Skeletal muscle satellite cell (primary cell): ENCODE data around the gene CXADR.
"Not testable (repeated sequence)": the region's sequence is repeated elsewhere in the genome, so short reads cannot be mapped to it uniquely, and the experiment has no call there.

Experiments used
- H3K27me3 ChIP-seq: 2 replicates; pipeline ENCODE4 v1.7.0; 2013; ENCODE audit warnings: low read length; ENCODE audit not compliant: control insufficient read depth, insufficient read depth
- H3K36me3 ChIP-seq: 2 replicates; pipeline ENCODE4 v1.7.0; 2013; ENCODE audit warnings: mild to moderate bottlenecking, control low read depth, low read length; ENCODE audit not compliant: insufficient read depth
- H3K4me1 ChIP-seq: 2 replicates; pipeline ENCODE4 v1.7.0; 2013; ENCODE audit warnings: low read length; ENCODE audit not compliant: control insufficient read depth, insufficient read depth
- H3K4me2 ChIP-seq: 2 replicates; pipeline ENCODE4 v1.7.0; 2013; ENCODE audit warnings: mild to moderate bottlenecking, low read length
- H3K4me3 ChIP-seq: 2 replicates; pipeline ENCODE4 v1.7.0; 2013; ENCODE audit warnings: low read length
- H3K9ac ChIP-seq: 2 replicates; pipeline ENCODE4 v1.7.0; 2013; ENCODE audit warnings: mild to moderate bottlenecking, low read depth, low read length, moderate library complexity
- H3K9me3 ChIP-seq: replicated peaks from 2 replicates; pipeline ENCODE4 v1.7.0; 2013; ENCODE audit warnings: mild to moderate bottlenecking, control low read depth, low read length

The CXADR gene

DNA sequence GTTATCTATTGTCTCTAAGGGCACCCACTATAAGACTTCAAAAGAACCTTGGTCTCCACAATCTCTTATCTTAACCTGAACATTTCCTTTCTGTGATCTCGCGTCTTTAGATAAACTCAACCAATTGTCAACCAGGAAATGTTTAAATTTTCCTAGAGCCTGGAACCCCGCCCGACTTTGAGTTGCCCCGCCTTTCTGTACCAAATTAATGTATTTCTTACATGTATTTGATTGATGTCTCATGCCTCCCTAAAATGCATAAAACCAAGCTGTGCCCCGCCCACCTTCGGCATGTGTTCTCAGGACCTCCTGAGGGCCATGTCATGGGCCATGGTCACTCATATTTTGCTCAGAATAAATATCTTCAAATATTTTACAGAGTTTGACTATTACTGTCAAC is 5.9 kb upstream of the CXADR start:
- peaks cover 9% of the 10 kb centered on the region for H3K27me3 ChIP-seq
- no peak overlapping the region for H3K4me2 ChIP-seq
- no peaks in the 10 kb centered on the region for H3K36me3 ChIP-seq
- no peak overlapping the region for H3K4me3 ChIP-seq
- H3K9me3 ChIP-seq, result no peaks in the 10 kb centered on the region
- H3K4me1 ChIP-seq, result no peaks in the 10 kb centered on the region
- H3K9ac ChIP-seq, result no peak overlapping the region

DNA sequence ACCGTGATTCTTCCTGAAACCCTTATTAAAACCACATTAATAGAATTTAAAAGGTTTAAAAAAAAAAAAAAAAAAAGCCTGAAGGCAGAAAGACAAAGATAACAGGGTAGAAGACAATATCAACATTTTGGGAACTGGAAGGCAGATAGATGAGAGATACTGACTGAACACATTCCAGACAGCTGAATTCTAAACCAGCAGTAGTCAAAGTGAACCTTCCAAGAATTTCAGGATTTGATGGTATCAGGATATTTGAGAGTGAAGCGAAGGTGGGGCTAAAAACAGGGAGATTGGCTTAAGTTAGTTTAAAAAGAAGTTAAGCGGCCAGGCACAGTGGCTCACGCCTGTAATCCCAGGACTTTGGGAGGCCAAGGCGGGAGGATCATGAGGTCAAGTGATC is 5.3 kb upstream of the CXADR start:
- no peaks in the 10 kb centered on the region for H3K9me3 ChIP-seq
- H3K27me3 ChIP-seq, result peaks cover 16% of the 10 kb centered on the region
- H3K36me3 ChIP-seq, result no peaks in the 10 kb centered on the region
- no peak overlapping the region for H3K4me2 ChIP-seq
- H3K4me1 ChIP-seq, result no peaks in the 10 kb centered on the region
- H3K9ac ChIP-seq, result no peak overlapping the region
- no peak overlapping the region for H3K4me3 ChIP-seq

DNA sequence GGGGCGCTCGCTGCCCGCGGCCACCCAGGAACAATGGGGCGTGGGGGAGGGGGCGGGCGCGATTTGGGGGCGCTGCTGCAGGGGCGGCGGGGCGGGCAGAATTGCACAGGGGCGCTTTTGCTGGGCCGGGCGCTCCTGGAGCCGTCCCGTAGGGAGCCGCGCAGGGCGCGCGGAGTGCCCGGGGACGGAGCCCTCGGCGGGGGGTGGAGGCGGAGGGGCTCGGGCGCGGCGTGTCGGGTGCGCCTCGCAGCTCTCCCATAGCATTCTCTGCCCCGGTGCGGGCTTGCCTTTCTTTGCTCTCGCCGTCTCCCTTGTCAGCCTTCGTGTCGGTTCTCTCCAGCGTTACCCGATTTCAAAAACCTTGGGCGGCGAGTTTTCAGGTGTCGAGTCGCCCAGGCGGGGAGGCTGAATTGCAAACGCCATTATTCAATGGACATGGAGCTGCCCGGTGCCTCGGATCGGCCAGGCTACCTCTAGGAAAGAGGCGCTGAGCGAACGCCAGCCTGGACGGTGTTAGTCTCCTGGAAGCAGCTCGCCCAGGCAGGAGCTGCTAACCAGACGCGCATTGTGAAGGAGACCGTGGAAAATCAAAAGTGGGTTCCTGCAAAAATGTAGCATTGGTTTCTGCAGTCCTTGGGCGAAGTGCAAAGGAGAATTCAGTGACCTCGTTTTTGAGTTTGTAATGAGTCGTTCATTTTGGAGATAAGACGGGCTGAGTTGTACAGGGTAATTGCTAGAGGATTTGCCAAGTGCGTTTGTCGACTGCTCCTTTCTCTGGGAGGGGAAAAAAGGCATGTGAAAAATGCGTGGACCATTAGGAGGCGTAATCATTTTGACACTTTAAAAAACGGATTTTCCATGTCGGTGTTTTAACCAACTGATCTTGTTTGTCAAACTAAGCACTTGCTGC is 626 bp downstream of the CXADR start:
- Histone ChIP-seq H3K4me2 (peak overlapping the region; percentile 79), H3K36me3 (no peaks in the 10 kb centered on the region), H3K4me3 (peak overlapping the region; percentile 64), H3K4me1 (peaks cover 4% of the 10 kb centered on the region), H3K9ac (no peak overlapping the region), H3K9me3 (no peaks in the 10 kb centered on the region), H3K27me3 (peaks cover 57% of the 10 kb centered on the region)

DNA sequence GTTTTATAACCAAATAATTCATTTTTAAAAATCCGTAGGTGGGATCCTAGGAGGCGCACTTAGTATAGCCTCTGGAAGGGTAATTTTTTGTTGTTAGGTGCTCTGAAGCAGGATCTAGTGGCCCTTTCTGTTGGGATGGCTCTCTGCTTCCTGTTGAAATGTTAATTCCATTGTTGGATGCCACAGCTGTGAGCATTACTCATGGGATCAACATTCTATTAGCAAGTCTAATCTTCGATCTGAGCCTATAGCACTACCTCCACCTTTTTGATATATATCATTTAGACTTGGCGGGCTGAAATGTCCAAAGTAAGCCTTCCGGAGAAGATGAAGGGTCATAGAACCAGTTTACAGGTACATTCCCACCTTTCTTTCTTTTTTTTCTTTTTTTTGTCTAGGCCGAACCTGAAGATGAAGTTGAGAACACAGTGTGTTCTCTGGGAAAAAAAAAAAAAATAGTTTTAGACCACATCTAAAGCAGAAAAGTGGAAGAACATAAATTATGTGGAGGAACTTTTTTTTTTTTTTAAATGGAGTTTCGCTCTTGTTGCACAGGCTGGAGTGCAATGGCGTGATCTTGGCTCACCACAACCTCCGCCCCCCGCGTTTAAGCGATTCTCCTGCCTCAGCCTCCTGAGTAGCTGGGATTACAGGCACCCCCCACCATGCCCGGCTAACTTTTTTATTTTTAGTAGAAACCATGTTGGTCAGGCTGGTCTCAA is 1.4 kb downstream of the CXADR start:
- H3K4me2 ChIP-seq, result no peak overlapping the region
- peaks cover 4% of the 10 kb centered on the region for H3K4me1 ChIP-seq
- H3K9me3 ChIP-seq, result no peaks in the 10 kb centered on the region
- no peak overlapping the region for H3K9ac ChIP-seq
- H3K36me3 ChIP-seq, result no peaks in the 10 kb centered on the region
- no peak overlapping the region for H3K4me3 ChIP-seq
- peaks cover 60% of the 10 kb centered on the region for H3K27me3 ChIP-seq

- not testable (repeated sequence) for H3K4me3 ChIP-seq, H3K9me3 ChIP-seq, H3K36me3 ChIP-seq, H3K4me1 ChIP-seq, H3K9ac ChIP-seq, H3K4me2 ChIP-seq
- H3K27me3 ChIP-seq, result peaks cover 62% of the 10 kb centered on the region
Observed at GRCh38 chr21:17517008-17517407, 4.2 kb downstream of the CXADR start.

GRCh38 chr21:17519208-17519738 is 6.4 kb downstream of the CXADR start:
- no peak overlapping the region for H3K4me3 ChIP-seq
- no peaks in the 10 kb centered on the region for H3K9me3 ChIP-seq
- H3K36me3 ChIP-seq, result no peaks in the 10 kb centered on the region
- H3K4me1 ChIP-seq, result no peaks in the 10 kb centered on the region
- H3K9ac ChIP-seq, result no peak overlapping the region
- H3K27me3 ChIP-seq, result peaks cover 51% of the 10 kb centered on the region
- H3K4me2 ChIP-seq, result no peak overlapping the region

DNA sequence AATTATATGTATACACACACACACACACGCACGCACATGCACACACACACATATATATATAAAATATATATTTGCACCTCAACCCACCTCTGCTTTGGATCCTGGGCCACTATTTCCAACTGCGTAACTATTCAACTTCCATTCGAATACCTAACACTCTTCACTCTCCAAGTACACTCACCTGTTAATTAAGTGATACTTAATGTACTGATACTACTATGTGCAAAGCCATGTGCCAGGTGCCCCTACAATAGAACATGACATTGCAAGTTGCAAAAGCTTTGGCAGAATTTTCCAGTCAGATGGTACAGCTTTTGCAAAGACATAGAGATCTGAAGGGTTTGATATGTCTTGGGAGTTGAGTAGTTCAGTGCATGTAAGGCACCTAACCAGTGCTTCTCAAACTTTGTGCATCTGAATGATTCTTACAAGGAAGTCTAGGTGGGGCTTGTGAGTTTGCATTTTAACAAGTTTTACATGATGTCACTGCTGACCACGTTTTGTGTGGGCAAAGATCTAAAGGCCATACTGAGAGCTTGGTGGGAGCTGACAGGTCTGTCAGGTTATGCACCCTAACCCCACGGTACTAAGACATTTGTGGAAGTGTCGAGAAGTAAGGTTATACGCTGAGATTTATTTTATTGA is 7.2 kb downstream of the CXADR start:
- Histone ChIP-seq H3K4me2 (no peak overlapping the region), H3K9me3 (no peaks in the 10 kb centered on the region), H3K9ac (no peak overlapping the region), H3K4me1 (no peaks in the 10 kb centered on the region), H3K27me3 (peaks cover 43% of the 10 kb centered on the region), H3K4me3 (no peak overlapping the region), H3K36me3 (no peaks in the 10 kb centered on the region)

GRCh38 chr21:17523007-17523451 is 10.2 kb downstream of the CXADR start:
- no peak overlapping the region for H3K9ac ChIP-seq
- H3K4me1 ChIP-seq, result no peaks in the 10 kb centered on the region
- H3K36me3 ChIP-seq, result no peaks in the 10 kb centered on the region
- H3K9me3 ChIP-seq, result no peaks in the 10 kb centered on the region
- no peak overlapping the region for H3K4me3 ChIP-seq
- peaks cover 25% of the 10 kb centered on the region for H3K27me3 ChIP-seq
- H3K4me2 ChIP-seq, result no peak overlapping the region

DNA sequence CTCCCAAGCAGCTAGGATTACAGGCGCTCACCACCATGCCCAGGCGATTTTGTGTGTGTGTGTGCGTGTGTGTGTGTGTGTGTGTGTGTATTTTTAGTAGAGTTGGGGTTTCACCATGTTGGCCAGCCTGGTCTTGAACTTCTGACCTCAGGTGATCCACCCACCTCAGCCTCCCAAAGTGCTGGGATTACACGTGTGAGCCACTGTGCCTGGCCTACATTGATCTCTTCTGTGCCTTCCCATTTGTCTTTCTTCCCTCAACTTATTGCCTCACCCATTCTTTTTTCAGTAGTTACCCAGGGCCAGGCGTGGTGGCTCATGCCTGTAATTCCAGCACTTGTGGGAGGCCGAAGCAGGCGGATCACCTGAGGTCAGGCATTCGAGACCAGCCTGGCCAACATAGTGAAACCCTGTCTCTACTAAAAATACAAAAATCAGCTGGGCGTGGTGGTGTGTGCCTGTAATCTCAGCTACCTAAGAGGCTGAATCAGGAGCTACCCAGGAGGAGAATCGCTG is 11.2 kb downstream of the CXADR start:
- not testable (repeated sequence) for H3K4me3 ChIP-seq, H3K9me3 ChIP-seq, H3K4me1 ChIP-seq, H3K4me2 ChIP-seq, H3K9ac ChIP-seq, H3K36me3 ChIP-seq
- peaks cover 19% of the 10 kb centered on the region for H3K27me3 ChIP-seq

DNA sequence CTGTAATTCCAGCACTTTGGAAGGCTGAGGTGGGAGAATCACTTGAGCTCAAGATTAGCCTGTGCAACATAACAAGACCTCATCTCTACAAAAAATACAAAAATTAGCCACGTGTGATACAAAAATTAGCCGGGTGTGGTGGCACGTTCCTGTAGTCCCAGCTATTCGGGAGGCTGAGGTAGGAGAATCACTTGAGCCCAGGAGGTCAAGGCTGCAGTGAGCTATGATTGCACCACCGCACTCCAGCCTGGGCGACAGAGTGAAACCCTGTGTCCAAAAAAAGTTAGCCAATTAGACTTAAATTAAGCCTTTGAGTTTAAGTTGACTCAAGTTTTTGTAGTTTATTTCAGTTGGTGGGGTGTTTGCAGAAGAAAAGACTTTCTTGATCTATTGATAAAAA is 11.8 kb downstream of the CXADR start:
- Histone ChIP-seq H3K9me3 (no peaks in the 10 kb centered on the region), H3K9ac (no peak overlapping the region), H3K4me2 (no peak overlapping the region), H3K4me3 (no peak overlapping the region), H3K36me3 (no peaks in the 10 kb centered on the region), H3K4me1 (no peaks in the 10 kb centered on the region), H3K27me3 (peaks cover 14% of the 10 kb centered on the region)

DNA sequence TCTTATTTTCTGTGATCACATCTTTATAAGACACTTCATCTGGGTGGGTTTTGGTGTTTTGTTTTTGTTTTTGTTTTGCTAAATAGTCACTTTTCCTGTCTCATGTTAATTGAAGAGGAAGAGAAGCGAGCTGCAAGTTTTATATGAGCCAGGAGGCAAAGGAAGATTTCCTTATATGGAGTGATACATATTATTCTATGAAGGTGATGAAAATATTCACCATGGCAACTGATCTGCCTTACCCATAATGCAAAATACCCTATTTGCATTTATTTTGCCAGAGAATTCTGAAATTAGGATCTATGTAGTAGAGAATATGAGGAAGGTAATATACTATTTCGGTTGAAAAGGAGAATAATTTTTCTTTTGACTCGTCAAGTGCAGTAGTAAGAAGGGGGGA is 13.9 kb downstream of the CXADR start:
- H3K27me3 ChIP-seq, result peaks cover 9% of the 10 kb centered on the region
- H3K4me2 ChIP-seq, result no peak overlapping the region
- H3K4me1 ChIP-seq, result no peaks in the 10 kb centered on the region
- H3K9ac ChIP-seq, result no peak overlapping the region
- H3K36me3 ChIP-seq, result no peaks in the 10 kb centered on the region
- no peak overlapping the region for H3K4me3 ChIP-seq
- no peaks in the 10 kb centered on the region for H3K9me3 ChIP-seq
